Measurements from ENCODE around the gene ZNF710.
A peak's percentile ranks its signal among the peaks of the same experiment; 100 is the strongest.

ZNF710 gene

DNA sequence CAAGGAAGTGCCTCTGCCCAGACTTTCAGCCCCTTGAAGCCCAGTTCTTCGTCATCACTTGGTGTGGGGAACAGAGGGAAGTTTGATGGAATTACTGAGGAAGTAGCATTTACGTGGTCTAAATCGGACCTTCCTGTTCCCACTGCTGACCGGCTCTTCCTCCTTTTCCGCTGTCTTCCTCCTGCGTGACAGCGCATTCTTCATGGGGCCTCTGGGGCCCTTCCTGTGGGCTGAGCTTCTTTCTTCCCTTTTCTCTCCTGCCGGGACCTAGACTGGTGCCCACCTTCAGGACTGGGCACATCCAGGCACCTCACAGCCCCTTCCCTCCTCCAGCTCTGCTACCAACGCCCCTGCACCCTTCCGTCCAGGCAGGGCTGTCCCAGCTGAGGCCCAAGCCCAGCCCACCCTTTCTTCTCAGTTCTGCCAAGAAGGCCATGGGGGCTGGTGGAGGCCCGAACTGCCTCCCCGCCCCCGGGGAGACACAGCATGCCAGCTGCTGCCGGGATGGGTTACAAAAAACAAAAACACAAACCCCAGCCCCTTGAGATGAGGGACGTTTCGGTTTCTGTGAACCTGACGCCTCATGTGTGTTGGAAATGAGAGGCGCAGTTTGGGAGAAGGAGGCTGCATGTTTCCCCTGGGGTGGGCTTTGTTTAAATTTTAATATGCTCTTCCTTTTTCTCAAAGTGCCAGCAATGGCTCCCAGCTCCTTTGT, 19.1 kb downstream of the ZNF710 start:
- DNase-seq, result no peak

DNA sequence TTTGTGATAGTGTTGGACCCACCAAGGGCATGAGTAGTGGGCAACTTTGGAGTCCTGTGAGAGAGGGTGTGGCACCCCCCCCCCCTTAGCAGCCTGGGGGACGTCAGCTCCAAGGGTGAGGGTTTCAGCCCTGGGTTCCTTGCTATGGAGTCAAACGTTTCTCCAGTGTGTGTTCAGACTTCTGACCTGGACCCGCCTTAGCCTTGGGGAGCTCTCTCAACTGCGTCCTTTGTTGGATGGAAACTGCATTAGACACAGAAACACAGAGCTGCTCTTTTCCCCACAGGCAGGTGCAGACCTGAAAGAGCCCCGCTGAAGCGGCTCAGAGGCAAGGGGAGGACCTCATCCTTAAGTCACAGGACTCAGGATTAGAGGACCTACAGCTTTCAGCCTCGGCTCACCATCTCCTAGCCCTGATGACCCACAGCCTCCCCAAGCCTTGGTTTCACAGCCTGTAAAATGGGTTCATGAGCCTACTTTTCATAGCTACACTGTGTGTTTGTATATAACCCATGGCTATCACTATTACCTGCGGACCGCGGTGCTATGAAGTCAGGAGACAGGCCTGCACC, 19.9 kb downstream of the ZNF710 start:
- DNase-seq, result no peak

DNA sequence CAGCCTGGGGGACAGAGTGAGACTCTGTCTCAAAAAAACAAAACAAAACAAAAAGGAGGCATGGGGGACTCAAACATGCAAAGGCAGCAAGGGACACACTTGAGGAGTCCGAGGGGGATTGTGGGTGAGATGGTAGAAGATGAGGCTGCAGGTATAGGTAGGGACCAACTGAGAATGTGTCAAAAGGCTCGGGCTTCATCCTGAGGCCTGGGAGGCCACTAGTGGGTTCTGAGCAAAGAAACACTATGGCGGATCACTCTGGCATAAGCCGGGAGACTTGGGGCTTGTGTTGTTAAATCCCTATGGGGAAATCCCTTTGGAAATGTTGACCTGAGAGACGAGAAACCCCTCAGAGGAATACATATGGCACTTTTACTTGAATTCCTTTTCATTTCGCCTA, 21.2 kb downstream of the ZNF710 start:
- no peak for DNase-seq

DNA sequence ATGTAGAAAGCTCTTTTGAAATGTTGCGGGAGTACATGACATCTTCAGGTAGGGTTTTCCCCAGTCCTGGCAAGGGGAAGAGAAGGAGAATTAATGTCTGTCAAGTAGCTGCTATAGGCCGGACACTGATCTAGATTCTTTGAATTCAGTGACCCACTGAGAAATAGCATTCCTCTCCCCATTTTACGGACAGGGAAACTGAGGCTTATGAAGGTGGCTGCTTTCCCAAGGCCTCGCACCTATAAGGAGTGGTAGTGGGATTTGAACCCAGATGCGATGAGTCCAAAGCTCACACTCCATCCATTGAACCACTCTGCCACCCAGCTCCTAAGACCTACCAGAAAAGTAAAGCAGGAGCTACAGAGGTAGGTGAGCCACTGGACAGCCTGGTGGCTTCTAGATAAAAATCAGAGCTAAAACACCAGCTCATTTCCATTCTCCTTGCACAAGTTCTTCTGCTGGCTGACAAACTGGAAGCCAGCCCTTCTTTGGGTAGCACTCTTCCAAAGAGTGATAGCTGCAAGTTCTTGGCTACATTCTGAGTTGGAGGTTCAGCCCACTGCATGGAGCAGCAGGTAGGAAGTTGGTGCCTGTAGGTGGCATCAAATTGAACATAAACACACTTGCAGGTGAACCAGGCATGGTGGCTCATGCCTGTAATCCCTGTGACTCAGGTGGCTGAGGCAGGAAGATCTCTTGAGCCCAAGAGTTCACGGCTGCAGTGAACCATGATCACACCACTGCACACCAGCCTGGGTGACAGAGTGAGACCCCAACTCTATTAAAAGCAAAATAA, 22.0 kb downstream of the ZNF710 start:
- DNase-seq, result no peak

DNA sequence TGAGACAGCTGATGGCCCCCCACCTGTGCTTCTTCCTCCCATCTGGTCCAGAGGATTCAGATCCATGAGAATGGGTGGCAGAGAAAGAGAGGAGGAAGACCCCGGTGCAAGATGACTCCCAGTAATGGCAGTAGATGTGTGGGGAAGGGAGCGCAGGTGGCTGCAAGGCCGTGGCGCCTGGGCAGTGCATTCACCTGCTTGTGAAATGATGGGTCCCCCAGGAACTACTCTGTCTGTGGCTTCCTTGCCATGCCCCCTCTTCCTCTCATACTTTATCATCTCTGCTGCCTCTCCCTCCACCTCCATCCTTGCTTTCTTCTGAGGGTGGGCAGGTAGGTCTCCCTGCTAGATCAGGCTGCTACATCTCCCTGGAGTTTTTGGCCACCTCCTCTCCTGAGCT, 23.3 kb downstream of the ZNF710 start:
- no peak for DNase-seq

DNA sequence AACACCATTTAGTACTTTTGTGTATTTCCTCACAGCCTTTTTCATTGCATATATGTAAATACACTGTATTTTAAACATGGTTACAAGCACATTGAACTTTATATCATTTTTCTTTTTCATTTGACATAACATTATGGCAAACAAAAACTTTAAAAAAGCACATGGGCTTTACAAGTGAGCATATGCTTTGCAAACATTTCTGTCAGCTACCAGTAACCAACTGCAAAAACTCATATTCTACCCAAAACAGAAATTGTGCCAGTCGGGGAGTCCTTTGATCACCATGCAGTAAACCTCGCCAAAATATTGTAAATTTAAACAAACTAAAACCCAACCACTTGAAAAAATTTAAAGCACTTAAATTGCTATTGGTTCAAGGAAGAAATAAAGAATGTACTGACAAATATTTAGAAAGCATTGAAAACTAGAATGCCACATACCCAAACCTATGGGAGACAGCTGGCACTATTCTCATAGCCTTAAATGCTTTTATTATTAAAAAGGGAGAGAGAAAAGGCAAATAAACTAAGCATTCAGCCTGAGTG, 24.4 kb downstream of the ZNF710 start:
- DNase-seq, result no peak

DNA sequence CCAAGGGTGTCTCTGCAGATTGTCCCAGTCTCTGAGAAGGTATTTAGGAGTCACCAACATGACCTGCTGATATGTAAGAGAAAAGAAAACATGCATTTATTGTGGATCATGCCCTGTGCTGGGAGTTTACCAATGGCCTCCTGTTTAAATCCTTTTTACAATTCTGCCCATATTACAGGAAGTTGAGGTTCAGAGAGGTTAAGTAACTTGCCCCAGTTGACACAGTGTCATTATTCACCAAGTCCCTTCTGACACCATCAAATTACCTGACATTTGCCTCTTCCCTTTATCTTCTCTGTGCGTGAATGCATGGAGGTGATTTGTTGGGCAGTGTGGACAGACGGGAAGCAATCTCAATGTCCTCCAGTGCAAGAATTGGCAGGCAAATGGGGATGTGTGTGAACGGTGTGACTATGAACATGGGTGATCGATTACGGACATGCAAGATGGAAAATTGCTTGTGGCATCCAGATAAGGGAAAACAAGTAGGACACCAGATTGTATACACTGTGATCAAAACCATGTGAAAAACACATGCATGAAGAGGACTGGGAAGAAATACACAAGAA, 27.3 kb downstream of the ZNF710 start:
- DNase-seq, result no peak

DNA sequence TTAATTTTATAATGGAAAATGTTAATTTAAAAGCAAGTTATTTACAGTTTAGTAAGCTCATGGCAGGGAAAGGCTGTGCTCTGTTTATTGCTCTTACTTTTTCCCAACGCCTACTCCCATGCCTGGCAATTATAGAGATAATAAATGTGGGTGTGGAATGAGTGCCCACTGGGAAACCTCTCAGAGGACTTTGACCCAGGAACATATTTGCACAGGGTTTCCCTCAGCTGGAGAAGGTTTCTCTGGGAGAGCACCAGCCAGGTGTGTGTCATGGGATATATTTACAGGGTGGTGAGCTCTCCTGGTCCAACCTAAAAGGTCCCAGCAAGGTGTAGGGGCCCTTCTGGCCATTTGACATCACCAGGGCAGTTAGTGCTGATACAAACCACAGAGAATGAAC, 27.9 kb downstream of the ZNF710 start:
- DNase-seq, result no peak

DNA sequence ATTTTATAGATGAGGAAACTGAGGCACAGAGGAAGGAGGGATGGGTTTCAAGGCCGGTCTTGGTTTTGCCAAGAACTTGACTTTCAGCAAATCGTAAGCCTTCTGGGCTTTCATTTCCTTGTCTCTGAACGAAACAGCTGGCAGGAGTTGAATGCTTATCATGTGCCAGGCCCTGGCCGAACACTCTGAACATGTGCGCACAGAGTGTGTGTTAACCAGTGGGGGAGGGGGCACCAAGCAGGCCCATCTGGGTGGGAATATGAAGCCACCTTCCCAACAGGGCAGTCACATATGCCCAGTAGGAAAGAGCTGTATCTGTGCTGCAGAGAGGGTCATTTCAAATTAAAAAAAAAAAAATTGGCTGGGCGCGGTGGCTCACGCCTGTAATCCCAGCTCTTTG, 29.3 kb downstream of the ZNF710 start:
- no peak for DNase-seq

DNA sequence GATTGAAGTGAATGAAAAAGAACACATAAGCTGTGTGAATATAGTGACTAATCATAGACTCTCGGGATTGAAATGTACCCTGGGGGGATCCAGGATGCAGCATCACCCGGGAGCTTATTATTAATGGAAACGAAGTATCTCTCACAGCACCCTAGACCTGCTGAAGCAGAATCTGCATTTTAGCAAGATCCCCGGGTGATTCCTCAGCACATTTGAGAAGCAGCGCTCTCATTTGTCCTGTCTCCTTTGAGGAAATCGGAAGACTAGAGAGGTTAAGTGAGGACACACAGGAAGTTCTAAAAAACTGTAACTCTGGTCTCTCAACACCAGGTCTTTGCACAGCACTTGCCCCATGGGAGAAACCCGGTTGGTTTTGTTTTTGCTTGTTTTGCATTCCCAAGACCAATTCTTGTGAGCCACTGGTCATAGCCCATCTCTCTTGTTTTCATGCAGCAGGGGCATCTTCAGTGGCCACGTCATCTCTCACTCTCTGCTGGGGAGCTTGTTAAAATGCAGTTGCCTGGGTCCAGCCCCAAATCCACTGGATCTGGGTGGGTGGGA, 30.2 kb downstream of the ZNF710 start:
- DNase-seq, result no peak

DNA sequence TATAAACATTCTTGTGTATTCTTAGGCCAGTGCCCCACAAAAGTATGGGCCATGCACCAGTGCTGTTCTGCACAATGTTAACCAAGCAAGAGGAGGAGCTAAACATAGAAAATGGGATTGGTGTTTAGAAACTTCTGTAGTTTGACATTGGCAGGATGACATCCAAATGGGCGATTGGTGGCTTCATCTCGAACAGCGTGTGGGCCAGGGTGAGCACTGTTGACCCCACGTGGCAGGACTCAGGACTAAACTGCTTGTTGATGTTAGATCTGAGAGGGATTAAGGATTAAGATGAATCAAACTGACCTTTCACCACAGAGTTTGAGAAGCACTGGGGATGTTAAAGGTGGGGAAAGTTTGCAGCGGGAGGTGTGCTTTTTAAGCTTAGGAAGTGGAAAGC, 31.9 kb downstream of the ZNF710 start:
- peak; percentile 49 for DNase-seq

DNA sequence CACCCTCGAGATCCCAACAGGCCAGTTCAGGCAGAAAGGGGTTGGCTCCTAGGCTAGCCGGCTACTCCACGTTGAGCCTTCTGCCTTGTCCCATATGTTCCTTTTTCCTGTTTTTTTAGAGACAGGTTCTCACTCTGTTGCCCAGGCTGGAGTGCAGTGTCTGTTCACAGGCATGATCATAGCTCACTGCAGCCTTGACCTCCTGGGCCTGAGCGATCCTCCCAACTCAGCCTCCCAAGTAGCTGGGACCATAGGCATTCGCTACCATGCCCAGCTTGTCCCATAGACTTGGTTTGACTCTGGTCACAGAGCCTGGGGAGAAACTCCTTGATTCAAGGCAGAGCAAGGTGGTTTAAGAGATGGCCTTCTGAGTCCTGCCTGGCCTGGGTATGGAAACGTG, 32.3 kb downstream of the ZNF710 start:
- DNase-seq, result no peak

DNA sequence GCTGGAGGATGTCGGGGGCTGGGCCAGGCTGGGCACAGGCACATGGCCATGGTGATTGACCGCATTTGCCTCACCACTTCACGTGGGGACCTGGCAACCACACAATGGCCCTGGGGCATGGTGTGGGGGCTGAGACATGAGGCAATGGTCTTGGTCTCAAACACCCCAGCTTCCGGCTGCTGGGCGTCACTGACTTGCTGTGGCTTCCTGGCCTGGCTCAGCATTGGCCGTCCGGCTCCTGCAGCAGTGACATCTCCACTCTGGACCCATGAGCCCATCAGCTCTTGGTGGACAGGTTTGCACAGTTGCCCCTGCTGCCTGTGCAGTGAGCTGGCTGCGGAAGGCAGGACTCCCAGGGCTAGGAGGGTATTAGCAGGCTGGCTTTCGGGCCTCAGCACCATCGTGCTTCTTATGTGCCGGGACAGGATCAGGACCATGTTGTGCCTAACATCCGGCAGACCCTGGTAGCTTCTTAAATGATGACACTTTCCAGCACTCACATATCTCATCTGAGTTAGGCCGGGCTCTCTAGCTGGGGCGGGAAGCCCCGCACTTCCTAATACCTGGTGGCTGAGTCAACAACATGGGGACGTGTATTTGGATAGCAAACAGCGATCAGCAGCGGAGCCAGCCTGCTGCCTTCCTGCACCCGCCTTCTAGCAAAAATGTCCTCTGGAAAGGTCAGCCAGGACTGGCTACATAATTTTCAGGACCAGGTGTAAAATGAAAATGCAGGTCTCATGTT, 34.1 kb downstream of the ZNF710 start:
- DNase-seq, result no peak

DNA sequence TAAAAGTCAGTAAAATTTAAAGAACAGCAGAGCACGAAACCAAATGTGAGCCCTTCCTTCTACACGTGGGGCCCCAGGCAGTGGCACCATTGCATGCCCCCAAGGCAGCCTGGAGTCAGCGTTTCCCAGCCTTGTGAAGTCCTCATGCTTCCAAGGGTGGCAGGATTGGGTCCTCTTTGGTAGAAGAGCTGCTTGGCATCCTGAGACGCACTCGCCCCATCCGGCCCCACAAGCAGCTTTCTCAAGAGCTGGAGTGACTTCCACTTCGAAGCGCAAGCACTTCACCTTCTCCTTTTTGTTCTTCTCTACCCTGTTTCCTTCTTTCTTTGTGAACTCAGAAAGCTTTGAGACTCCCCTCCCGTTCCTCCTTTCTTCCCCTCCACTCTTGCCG, 34.7 kb downstream of the ZNF710 start:
- DNase-seq, result no peak

DNA sequence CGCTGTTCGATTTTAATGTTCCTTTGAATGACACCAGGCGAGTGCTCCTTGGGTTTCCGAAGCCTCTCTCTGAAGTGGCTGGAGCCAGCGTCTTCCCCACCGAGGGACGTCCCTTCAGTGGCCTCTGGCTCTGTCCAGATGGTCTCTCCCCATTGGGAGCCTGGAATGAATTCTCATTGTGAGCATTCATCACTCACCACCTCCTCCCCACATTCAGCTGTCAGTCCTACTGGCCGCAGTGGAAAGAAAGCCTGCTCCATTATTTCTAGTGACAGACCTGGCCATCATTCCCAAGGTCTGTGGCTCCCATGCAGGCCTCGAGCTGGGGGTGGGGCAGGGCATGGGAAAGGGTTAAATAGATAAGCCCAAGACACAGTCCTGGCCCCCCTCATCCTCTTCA, 35.2 kb downstream of the ZNF710 start:
- no peak for DNase-seq

DNA sequence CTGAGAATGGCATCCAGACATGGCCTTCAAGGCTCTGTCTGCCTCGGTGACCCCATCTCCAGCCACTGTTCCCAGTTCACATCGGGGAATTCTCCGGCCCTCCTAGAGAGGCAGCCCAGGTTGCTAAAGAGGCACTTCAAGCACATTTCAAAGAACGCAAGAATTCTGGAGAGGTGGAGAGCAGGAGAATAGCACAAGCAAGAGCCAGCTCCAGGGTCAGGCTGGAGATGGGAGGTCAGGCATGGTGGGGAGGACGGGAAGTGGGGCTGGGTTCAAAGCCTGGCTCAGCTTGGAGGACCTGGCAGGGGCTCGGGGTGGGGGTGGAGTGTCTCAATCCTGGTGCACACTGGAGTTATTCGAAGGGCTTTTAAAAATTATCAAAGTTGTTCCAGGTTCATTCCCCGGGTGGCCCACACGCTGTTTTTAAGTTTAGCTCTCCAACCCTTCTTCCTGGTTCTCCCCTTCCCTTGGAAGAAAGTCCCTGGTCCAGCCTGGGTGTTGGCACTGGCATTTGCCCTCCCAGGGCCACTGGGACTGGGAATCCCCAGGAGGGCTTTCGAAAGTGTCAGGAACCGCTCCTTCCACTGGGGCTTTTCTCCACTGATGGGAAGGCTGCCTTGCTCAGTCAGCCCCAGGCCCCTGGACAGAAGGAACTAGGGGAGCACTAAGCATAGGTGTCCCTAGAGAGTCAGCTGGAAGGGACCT, 35.8 kb downstream of the ZNF710 start:
- DNase-seq, result no peak

DNA sequence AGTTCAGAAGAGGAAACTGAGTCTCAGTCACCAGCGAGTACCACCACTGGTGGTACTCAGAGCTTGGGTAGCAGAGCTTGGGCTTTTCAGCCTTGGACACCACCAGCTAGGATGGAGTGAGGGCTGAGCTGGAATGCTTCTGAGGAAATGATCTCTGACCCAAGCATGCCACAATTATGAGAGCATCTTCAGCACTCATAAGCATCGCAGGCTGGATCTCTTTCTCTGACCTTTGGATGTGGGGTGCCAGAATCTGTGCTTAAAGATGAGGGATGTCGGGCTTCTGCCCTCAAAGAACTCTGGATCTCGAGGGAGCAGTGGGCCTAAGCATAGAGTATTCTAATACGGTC, 36.4 kb downstream of the ZNF710 start:
- DNase-seq, result no peak

DNA sequence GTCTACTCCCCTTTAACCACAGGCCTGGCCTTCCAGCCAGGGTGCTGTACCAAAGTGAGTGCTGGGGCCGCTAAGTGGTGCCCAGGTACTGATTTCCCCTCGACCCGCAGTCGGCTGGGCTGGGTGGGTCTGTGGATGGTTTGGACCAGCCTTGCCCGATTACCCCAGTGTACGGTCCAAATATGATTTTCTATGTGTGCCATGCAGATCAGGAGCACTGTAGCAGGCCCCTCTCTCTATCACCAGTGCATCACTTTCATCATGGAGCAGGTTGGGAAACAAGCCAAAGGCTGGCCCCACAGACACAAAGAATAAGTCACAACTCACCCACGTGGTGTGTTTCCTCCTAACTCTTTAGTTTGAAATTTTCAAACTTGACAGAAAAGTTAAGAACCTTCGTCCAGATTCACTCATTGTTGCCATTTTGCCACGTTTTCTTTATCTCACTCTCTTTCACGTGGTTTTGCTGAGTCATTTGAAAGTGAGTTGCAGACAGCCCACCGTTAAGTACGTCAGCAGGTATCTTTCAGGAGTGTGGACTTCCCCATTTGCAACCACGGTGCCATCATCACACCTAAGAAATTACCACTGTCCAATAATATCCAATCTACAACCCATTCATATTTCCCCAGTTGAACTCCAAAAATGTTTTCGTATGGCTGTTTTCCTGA, 37.0 kb downstream of the ZNF710 start:
- no peak for DNase-seq

DNA sequence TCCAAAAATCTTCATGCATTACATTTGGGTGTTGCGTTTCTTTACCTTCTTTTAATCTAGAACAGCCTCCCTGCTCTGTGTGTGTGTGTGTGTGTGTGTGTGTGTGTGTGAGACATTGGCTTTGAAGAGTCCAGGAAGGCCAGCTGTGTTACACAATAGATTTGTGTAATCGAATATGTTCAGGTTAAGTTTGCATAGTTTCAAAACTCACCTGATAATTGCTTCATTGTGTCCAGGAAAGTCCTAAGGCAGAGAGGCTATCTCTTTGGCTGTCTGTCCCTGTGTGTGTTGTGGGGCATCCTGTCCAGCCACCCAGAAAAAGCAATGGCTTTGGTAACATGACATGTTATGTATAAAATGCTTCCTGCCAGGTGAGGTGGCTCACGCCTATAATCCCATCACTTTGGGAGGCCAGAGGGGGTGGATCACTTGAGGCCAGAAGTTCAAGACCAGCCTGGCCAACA, 37.5 kb downstream of the ZNF710 start:
- no peak for DNase-seq

DNA sequence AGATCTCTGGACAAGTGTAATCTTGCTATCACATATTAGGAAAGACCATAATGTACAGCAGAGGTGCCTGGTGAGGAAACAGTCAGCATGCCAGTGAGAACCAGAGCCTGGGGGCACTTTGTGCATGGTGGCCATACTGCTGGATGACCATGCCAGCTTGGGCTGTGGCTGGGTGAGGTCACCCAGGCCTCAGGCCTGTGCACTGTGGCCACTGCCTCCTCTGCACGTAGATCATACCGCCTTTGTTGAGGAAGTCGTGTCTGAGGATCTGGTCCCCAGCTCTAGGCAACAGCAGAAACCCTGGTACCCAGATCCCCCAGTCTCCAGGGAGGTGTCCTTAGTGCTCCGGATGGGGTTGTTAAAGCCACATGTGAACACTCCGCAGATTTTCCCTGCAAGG, 38.9 kb downstream of the ZNF710 start:
- no peak for DNase-seq

DNA sequence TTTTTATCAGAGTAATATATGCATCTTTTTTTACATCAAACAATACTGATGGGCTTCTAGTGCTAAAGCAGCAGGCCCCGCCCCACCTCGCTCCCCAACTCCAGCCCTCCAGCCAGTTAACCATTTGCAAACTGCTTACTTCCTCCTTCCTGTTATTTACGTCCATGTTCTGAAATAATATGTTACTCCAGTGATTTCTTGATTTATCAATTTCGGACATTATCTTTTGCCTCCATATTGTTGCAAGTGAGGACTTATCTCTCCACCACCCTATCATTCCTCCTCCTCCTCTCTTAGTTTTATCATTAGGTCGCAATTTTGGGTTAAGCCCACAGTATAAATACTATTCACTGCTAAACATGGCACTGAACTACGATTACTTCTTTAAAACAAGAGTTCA, 39.5 kb downstream of the ZNF710 start:
- DNase-seq, result no peak
